Neural crest cell (in vitro differentiated cells): ENCODE results near the gene KLHL9. TPM values are rescaled to one million over a fixed set of nuclear protein-coding genes. Genes with fewer than 3 reads are reported as not detected.
A peak's percentile ranks its signal among the peaks of the same experiment; 100 is the strongest.
"Not testable (repeated sequence)": the region's sequence is repeated elsewhere in the genome, so short reads cannot be mapped to it uniquely, and the experiment has no call there.

Experiments
- DNase-seq: peaks from one replicate; pipeline ENCODE4 v3.0.0; 2021; ENCODE audit warnings: low read depth, mixed read lengths, low spot score
- H3K27ac Mint-ChIP-seq: one replicate; pipeline ENCODE4 v1.8.0; 2021; ENCODE audit warnings: mild to moderate bottlenecking, mixed read lengths; ENCODE audit not compliant: unreplicated experiment
- H3K27me3 Mint-ChIP-seq: 2 replicates; pipeline ENCODE4 v1.8.0; 2021; ENCODE audit warnings: low read depth, mild to moderate bottlenecking, mixed read lengths
- H3K36me3 Mint-ChIP-seq: 2 replicates; pipeline ENCODE4 v1.8.0; 2021; ENCODE audit warnings: low read depth, mild to moderate bottlenecking, mixed read lengths
- H3K4me1 Mint-ChIP-seq: 2 replicates; pipeline ENCODE4 v1.8.0; 2021; ENCODE audit warnings: mixed read lengths
- H3K4me3 Mint-ChIP-seq: one replicate; pipeline ENCODE4 v1.8.0; 2021; ENCODE audit warnings: mild to moderate bottlenecking, mixed read lengths
- H3K9me3 Mint-ChIP-seq: 2 replicates; pipeline ENCODE4 v1.8.0; 2021; ENCODE audit warnings: mixed read lengths
- CTCF ChIP-seq: fragments of 200-600 bp; sonication (generic); conservative IDR thresholded peaks from 2 replicates; pipeline ENCODE4 v1.5.0; 2021; ENCODE audit warnings: antibody characterized with exemption, mild to moderate bottlenecking
- long read RNA-seq: library from polyadenylated mRNA; unstranded; transcript quantifications from one replicate; pipeline ENCODE4 v2.0.0, GENCODE V29; 2020
- total RNA-seq: library from RNA; stranded (reverse); gene quantifications from 2 replicates; pipeline ENCODE4 v1.2.1, GENCODE V29; 2021

Gene KLHL9, protein sequence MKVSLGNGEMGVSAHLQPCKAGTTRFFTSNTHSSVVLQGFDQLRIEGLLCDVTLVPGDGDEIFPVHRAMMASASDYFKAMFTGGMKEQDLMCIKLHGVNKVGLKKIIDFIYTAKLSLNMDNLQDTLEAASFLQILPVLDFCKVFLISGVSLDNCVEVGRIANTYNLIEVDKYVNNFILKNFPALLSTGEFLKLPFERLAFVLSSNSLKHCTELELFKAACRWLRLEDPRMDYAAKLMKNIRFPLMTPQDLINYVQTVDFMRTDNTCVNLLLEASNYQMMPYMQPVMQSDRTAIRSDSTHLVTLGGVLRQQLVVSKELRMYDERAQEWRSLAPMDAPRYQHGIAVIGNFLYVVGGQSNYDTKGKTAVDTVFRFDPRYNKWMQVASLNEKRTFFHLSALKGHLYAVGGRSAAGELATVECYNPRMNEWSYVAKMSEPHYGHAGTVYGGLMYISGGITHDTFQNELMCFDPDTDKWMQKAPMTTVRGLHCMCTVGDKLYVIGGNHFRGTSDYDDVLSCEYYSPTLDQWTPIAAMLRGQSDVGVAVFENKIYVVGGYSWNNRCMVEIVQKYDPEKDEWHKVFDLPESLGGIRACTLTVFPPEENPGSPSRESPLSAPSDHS
- 31.0 and 31.7 TPM in 2 replicates for total RNA-seq
- long read RNA-seq, full-length matches to known transcripts, result 144 of 147 reads
- long read RNA-seq, partial matches to known transcripts, result 0 of 147 reads
- long read RNA-seq, other reads (novel, unspliced or antisense), result 3 of 147 reads

DNA sequence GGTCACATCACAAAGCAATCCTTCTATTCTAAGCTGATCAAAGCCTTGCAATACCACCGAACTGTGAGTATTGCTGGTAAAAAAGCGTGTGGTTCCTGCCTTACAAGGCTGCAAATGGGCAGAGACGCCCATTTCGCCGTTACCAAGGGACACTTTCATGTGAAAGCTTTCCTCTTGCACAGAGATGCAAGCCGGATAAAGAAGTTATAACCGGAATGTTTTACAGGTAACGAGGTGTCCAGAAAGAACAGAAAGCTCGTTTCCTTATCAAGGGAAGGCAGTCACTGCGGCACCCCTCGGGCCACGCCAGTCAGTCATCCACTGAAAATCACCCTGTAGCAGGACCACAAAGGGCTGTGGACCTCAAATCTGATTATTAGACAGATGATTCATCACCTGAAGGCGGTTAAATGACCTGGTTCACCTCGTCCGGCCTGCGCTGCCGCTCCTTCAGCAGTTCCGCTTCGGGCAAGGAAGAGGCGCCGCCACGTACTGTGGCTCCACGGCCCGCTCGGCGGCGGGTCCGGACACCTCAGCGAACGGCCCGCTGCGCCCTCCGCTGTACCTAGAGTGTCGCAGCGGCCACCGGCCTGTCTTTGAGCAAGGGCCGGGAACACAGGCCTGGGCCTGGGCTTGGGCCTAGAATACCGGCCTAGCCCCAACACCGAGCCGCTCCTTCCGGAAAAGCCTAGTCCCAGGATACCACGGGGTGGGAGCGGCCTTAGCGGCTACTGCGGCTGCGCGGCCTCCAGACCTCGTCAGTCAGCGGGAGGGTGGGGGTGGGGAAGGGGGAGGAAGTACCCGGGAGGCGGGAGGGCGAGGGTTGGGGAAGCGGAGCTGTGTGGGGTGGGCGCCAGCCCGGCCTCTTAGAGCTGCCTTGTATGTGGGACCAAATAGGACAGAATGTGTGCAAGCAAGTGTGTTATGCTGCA, at the start of gene KLHL9:
Gene KLHL9 (minus strand): TSS at position 704 of the 932 bp plus-strand sequence. CDS start 545 bp downstream, at position 159.
- Mint-ChIP-seq H3K4me3 (peak within 1 kb of the TSS; percentile 91), H3K36me3 (peaks cover 13% of the 10 kb centered on the region), H3K27me3 (peaks cover 3% of the 10 kb centered on the region), H3K27ac (peak within 1 kb of the TSS; percentile 97), H3K9me3 (no peaks in the 10 kb centered on the region), H3K4me1 (peaks cover 46% of the 10 kb centered on the region)
- no peak for TF ChIP-seq CTCF
- peak; percentile 76 for DNase-seq

DNA sequence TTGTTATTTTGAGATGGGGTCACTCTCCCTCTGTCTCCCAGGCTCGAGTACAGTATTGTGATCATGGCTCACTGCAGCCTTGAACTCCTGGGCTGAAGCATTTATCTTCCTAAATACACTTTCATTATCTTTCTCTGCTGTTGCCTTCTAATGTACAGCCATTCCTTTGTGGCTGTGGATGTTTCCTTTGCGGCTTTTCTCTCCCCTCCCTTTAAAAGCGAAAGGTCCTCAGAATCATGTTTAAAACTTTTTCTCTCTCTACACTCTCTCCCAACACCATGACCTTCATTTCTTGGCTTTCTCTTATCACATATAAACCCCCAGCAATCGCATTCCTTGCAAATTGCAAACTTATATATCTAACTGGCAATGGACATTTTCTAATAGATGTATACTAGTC, 48.4 kb upstream of the KLHL9 start:
- DNase-seq, result no peak
- Mint-ChIP-seq H3K36me3 (no peaks in the 10 kb centered on the region), H3K4me3 (no peak overlapping the region), H3K4me1 (peaks cover 6% of the 10 kb centered on the region), H3K27me3 (peaks cover 54% of the 10 kb centered on the region), H3K9me3 (no peaks in the 10 kb centered on the region), H3K27ac (no peak overlapping the region)
- no peak for TF ChIP-seq CTCF

DNA sequence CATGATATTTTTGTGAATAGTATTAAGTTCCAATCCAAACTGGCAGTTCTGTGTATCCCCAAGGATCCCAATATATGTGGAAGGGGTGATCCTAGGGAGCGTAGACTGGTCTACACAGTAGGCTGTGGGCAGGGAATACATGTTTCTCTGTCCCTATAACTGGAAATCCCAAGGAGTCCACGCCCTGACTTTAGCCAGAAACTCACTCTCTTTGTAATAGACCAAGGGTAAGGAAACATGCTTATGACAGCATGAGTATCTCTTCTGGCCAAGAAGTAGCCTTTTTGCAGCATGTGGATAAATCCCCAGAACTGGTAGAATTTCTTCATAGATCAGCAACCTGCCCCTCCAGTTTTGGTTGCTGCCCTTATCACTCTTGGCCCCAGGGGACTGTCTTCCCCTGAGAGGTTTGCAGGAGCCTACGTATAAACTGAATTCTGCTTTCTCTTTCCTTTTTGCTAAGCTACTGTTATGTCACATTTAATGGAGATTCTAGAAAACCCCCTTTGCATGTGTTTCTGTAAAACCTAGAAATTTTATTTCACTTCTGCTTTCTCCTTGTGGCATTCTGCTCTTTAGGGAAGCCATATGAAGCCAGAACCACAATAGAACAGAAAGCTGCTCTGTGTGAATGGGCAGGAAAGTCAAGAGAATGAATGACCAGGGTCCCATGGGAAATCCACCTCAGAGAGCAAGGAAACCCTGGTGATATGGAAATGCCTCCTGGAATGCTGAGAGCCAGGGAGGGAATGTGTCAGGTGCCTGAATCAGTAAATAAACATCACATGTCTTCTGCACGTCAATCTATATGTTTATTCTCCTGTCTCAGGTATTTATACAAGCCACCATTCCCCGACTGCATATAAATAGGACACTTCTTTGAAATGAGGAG, 46.5 kb upstream of the KLHL9 start:
- H3K36me3 Mint-ChIP-seq, result no peaks in the 10 kb centered on the region
- peaks cover 6% of the 10 kb centered on the region for H3K4me1 Mint-ChIP-seq
- H3K27me3 Mint-ChIP-seq, result peaks cover 42% of the 10 kb centered on the region
- no peak for DNase-seq
- H3K27ac Mint-ChIP-seq, result no peak overlapping the region
- TF ChIP-seq CTCF, result no peak
- no peaks in the 10 kb centered on the region for H3K9me3 Mint-ChIP-seq
- H3K4me3 Mint-ChIP-seq, result no peak overlapping the region

GRCh38 chr9:21371467-21371866, 36.3 kb upstream of the KLHL9 start:
- DNase-seq, H3K4me1 Mint-ChIP-seq, H3K4me3 Mint-ChIP-seq, H3K27me3 Mint-ChIP-seq, H3K36me3 Mint-ChIP-seq, H3K9me3 Mint-ChIP-seq, H3K27ac Mint-ChIP-seq: not testable (repeated sequence)

DNA sequence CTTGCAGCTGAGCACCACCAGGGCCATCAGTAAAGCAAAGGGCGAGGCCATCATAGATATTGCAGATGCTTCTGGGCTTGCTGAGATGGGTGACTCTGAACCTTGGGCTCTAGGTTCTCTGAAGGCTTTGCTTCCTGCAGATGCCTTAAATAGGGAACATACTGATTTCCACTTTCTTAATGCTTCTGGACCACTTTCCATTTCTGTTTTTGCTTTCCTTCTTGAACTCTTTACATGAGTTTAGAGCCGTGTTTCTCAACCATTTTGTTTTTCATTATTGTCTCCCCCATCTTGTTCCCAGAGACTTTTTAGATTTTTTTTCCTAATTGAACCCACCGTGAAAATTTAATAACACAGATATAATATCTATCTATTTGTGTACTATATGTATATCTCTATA, 32.8 kb upstream of the KLHL9 start, which contains the start of gene IFNA13:
Gene IFNA13 (minus strand): TSS at position 101 of the 400 bp plus-strand sequence. CDS start 47 bp downstream, at position 54.
- no peaks in the 10 kb centered on the region for H3K36me3 Mint-ChIP-seq
- no peak within 1 kb of the TSS for H3K4me3 Mint-ChIP-seq
- no peaks in the 10 kb centered on the region for H3K9me3 Mint-ChIP-seq
- no peak for TF ChIP-seq CTCF
- H3K4me1 Mint-ChIP-seq, result no peaks in the 10 kb centered on the region
- H3K27me3 Mint-ChIP-seq, result peaks cover 10% of the 10 kb centered on the region
- no peak within 1 kb of the TSS for H3K27ac Mint-ChIP-seq
- no peak for DNase-seq

GRCh38 chr9:21367169-21367568, 32.0 kb upstream of the KLHL9 start:
- H3K27me3 Mint-ChIP-seq, H3K27ac Mint-ChIP-seq, H3K4me1 Mint-ChIP-seq, H3K4me3 Mint-ChIP-seq, DNase-seq, H3K9me3 Mint-ChIP-seq, H3K36me3 Mint-ChIP-seq: not testable (repeated sequence)
